Measurements from ENCODE around the gene GFRA1.
"Not testable (repeated sequence)": the region's sequence is repeated elsewhere in the genome, so short reads cannot be mapped to it uniquely, and the experiment has no call there.

Gene GFRA1

DNA sequence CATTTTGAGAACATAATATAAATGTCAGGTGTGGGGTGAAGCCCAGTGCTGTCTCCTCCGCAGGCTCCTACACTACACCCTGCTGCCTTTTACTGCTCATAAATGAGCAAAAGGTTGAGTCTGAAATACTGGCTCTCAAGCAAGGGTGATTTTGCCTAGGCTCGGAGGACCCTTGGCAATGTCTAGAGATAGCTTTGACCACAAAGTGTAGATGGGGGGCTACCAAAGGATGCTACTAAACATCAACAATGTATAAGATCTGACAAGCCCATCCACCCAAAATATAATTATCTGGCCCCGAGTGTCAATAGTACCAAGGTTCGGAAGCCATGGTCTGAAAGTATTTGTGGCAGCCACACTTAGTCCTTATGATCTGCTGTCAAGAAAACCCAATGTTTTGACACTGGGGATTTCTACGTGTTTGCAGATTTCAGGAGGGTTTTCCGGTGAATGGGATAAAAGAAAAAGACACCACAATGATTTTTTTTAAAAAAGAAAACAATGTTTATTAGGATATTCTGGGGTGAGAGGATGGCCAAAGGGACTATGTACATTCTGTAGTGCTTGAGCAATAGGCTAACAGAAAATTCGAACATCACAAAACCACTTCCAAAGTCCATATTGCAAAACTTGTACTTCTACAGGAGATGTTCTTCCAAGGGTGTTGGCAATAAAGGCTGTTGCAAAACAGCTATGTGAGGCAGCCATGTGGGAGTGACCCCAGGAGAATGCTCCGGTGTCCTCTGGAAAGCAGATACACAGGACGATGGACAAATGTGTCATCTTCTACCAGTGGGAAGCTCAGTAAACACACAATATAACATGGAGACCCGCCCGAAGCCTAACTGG, 216.3 kb downstream of the GFRA1 start:
- no peak for DNase-seq

DNA sequence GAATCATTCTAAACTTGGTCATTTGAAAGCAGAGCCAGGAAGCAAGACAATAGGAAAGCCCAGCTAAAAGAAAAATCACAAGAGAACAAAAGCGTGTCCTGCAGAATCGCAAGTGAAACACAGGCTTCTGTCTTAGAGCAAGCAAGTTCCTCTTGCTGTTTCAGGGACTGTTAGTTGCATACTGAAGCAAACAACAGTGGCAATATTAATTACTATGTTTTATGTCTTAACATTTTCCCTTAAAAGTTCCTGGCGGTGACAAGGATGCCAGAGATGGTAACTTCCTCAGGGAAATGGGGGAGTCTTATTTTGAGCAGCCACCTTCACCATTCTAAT, 217.1 kb downstream of the GFRA1 start:
- no peak for DNase-seq

DNA sequence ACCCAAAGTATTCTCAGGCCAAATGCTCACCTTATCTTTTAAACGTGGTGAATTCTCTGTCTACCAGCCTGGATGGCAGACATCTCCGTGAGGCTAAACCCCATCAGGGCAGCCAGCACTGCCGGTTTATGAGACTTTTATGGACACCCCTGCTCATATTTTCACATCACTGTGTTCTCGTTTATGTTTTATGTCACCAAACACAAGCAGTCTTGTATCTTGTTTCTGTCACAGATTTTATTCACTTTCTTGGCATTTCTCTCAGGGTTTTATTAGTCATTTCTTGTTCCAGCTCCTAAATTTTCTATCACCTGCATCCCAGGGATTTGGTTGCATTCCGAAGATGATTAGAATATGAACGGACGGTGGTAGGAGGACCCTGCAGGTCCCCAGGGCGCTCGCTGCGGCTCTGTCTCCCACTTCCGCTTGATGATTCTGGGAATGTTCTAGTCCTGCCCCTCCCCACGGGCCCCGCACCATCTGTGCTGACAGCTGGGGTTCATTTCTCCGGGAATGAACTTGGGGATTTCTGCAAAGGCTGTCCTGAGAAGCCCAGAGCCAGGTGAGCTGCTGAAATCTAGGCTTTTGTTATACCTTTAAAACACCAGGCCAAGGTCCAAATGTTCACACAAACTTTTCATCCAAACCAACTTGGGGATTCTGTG, 217.6 kb downstream of the GFRA1 start:
- no peak for DNase-seq

DNA sequence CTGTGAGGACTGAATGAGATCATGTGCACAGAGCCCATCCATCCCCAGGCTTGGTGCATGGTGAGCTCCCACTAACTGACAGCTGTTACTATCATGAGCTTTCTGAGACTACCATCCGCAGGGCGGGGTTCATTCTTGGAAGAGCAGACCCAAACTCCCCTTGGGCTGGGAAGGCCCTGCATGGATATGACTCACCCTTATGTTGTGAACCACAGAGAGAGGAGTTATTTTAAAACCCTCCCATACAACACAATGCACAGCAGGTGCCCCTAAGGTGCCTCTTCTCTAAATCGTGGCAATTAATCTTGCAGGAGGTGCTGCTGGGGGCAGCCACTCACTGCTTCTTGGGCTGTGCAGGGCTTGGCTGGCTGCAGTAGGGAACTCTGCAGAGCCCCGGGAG, 219.1 kb downstream of the GFRA1 start:
- DNase-seq, result no peak

DNA sequence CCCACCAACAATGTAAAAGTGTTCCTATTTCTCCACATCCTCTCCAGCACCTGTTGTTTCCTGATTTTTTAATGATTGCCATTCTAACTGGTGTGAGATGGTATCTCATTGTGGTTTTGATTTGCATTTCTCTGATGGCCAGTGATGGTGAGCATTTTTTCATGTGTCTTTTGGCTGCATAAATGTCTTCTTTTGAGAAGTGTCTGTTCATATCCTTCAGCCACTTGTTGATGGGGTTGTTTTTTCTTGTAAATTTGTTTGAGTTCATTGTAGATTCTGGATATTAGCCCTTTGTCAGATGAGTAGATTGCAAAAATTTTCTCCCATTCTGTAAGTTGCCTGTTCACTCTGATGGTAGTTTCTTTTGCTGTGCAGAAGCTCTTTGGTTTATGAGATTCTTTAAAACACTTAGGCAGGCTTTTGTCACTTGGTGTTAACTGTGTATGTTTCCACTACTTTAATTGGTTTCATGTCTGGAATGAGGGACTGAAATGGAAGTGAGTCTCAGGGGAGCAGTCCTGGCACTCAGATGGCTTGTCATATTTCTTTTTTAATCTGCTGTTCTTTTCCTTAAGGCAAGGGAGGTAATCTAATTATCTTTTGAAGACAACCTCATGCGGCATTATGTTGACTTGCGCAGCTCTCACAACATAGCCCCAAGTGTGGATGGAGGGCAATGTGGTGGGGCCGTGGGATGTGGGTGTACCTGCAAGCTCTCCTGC, 219.8 kb downstream of the GFRA1 start:
- DNase-seq, result not testable (repeated sequence)

DNA sequence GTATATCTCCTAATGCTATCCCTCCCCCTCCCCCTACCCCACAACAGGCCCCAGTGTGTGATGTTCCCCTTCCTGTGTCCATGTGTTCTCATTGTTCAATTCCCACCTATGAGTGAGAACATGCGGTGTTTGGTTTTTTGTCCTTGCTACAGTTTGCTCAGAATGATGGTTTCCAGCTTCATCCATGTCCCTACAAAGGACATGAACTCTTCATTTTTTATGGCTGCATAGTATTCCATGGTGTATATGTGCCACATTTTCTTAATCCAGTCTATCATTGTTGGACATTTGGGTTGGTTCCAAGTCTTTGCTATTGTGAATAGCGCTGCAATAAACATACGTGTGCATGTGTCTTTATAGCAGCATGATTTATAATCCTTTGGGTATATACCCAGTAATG, 220.5 kb downstream of the GFRA1 start:
- not testable (repeated sequence) for DNase-seq

DNA sequence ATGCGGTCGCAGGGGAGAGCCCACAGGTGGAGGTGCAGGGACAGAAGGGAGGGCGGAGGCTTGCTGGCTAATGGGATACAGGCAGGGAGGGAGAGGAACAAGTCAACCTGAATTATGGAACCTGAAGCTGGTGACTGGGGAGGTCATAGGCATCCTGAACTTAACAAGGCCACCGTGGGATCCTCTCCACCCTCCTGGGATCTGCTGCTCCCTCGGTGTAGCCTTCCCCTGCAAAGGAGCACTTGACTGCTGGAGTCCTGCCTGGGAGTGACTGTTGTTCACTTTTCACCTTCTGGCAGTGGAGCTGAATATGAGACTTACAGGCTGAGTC, 223.1 kb downstream of the GFRA1 start:
- DNase-seq, result no peak

DNA sequence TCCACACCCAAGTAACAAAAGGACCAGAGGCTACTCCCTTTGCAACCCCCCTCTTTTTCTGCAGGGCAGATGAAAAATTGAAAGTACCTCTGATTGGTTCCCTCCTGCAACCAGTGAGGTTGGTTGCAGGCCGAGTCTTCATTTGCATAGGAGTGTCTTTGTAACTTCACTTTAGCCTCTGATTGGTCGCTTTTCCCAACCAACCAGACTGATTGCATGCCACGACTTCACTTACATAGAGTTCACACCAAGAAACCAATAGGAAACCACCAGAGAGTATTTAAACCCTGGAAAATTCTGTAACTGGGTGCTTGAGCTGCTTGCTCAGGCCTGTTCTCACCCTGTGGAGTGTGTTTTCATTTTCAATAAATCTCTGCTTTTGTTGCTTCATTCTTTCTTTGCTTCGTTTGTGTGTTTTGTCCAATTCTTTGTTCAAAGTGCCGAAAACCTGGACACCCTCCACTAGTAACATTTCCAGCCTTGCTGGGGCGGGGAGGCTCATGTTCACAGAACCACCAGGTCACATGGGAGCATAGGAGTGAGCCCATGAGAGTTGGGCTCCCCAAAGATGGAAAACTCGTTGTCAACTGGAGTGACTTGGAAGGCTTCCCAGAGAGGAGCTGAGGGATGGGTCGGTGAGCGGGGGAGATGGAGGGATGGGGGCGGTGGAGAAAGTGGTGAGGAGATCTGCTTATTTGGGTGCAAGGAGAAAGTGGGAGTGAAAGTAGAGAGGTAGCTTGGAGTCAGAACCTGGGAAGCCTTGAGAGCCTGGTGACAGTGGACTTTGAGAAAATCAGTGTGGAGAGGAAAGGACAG, 223.6 kb downstream of the GFRA1 start:
- no peak for DNase-seq

DNA sequence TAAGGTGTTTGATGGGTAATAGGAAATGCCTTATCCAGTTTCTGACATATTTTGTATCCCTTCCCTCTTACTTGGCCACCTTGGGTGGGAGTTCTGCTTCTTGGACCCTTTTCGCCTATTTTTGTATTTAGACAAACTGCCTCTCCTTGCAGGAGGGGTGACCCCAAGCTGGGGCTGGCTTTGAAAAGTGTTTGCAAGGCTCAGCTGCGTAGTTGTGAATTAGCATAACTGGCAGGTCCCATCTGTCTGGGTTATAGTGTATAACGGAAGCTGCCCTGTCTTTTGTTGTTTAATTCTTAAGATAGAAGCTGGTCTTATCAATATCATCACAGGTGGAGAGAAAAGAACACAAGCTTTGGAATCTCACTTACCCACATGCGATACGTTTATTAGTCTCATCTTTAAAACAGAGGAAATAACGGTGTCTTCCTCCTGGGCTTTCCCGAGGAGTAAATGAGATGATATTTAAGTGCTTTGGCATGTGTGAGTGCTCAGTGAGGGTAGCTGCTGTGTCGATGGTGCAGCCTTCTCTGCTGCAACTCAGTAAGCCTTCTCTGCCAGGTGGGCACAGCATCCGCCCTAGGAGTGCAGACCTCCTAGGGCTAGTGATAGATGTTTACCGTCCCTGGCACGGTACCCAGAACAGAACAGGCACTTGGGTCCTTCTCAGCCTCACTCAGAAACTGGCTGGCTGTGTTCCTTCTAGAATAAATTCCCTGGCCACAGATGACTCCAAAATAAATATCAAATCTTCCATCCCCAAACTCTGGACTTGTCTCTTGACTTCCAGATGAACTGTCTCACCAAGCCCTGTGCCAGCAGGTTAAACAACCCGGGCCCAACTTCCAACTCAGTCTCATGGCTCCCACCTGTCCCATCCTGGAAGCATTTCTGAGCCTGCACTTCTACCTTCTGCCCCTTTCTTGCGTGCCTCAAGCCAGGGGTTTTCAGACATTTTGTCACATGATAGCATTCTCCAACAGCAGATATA, 227.3 kb downstream of the GFRA1 start:
- no peak for DNase-seq

DNA sequence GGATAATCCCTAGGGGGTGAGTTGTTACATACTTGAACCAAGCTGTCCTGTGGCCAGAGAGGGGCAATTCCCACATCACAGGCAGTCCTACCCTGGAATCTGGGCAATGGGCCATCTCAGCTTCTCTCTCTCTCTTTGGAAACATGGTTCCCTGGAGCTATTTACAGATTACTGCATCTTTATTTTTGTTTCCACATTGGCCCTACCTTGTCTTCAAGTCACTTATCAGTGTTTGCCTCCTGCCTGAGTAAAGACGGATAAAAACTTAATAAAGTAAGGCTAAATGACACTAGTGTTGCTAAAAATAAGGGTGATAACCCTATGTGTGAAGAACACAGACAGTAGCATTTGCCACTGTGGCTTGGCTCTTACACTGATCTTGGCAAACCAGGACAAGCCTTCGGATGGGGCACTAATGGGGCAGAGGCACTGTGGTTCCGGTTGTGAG, 228.2 kb downstream of the GFRA1 start:
- DNase-seq, result no peak

DNA sequence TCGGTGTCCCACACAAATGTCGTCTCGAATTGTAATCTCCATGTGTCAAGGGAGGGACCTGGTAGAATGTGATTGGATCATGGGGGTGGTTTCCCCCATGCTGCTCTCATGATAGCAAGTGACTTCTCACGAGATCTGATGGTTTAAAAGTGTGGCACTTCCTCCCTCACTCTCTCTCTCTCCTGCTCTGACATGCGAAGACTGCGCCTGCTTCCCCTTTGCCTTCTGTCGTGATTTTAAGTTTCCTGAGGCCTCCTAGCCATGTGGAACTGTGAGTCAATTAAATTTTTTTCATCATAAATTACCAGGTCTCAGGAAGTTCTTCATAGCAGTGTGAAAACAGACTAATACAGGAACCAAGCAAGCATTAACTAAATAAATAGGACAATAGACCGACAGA, 229.1 kb downstream of the GFRA1 start:
- DNase-seq, result no peak

DNA sequence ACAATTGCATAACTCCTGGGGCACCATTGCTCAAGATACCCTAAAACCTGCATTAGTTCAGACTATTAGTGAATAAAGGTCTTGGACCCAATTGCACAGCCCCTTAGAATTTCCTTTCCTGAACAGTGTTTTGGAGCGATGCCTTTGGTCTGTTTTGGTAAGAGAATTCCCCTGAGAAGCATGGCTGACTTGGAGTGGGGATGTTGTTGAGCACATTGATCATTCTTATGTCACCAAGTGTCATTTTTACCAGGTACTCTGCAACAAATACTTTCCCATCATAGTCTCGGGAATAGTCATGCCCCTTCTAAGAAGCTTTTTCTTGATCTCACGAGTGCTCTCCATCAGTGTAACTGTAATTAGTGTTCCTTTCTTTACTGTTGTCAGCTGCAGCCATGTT, 229.7 kb downstream of the GFRA1 start:
- no peak for DNase-seq

DNA sequence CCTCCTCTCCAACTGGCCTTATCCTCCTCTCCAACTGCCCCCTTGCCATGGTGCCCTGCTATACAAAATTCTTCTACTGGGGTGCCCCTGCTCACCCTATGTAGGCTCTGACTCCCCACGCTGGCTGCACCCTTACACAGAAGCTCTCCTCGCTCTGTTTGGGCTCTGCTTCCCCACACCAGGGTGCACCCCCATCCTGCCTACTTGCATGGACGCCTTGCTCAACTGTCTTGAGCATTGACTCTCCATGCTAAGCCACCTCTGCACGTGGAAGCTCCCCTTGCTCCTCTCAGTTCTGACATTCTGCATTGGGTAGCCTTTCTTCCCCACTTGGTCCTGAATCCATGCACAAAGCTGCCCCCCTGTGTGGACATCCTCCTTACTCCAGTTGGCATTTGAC, 231.1 kb downstream of the GFRA1 start:
- DNase-seq, result no peak

DNA sequence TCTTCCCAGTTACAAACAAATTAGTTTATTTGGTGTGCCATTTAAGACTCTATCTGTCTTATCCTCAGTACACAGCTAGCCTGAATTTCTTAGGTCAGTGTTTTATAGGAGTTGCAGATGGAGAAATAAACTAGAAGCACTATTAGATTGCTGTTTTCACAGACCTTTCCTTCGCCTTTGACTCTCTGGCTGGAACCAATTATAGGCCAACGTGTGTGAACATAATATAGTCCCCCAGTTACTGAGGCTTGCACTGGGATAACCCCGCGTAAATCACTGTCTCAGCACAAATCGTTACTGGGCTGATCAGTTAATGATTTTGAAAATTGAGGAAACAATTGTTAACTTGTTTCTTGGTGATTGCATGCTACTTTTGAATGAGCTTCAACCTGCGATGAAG, 233.4 kb downstream of the GFRA1 start:
- DNase-seq, result no peak

DNA sequence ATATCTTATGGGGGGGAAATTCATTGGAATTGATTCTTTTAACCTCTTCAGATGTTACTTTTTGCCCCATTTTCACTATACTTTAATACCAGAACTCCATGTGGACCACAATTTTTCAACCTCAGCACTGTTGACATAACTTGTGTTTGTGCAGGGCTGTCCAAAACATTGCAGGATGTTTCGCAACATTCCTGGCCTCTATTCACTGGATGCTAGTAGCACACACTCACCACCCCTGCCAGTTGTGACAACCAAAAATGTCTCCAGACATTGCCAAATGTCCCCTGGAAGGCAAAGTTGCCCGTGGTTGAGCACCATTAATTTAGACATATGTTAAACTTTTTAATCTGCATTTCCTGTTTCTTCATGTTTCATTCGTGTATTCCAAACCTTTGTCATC, 234.7 kb downstream of the GFRA1 start:
- no peak for DNase-seq

DNA sequence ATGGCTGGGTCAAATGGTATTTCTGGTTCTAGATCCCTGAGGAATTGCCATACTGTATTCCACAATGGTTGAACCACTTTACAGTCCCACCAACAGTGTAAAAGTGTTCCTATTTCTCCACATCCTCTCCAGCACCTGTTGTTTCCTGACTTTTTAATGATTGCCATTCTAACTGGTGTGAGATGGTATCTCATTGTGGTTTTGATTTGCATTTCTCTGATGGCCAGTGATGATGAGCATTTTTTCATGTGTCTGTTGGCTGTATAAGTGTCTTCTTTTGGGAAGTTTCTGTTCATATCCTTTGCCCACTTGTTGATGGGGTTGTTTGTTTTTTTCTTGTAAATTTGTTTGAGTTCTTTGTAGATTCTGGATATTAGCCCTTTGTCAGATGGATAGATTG, 237.6 kb downstream of the GFRA1 start:
- not testable (repeated sequence) for DNase-seq

DNA sequence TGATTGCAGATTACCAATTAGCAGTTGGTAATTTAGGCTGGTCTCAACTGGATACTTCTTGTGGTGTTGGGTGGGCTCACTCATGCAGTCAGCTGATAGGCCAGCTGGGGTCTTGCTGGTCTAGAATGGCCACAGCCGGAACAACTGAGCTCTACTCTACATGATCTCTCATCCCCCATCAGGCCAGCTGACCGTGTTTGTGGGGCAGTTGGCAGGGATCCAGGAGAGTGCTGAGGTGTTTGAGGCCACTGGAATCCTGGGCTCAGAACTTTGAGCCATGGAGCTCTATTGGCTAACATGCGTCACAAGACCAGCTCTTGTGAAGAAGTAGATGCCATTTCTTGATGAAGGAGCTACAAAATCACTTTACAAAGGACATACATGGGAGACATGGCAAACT, 242.4 kb downstream of the GFRA1 start:
- DNase-seq, result no peak

DNA sequence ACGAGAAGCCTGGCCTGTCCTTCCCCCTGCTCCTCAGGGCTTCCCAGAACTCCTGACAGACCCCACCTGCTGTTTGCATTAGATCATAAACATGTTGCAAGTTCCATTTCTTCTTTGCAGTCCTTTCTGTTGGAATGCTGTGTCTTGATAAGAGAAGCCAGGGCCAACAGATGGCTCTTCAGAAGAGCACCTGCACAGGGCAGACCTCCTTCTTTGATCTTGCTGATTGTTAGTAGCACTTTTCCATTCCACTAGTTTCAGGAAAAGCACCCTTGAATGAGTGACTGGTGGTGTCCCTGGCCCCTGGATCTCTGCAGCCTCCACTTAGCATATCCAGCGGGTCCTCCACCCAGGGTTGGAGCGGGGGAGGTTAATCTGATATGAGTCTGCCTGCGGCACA, 243.2 kb downstream of the GFRA1 start:
- DNase-seq, result no peak

DNA sequence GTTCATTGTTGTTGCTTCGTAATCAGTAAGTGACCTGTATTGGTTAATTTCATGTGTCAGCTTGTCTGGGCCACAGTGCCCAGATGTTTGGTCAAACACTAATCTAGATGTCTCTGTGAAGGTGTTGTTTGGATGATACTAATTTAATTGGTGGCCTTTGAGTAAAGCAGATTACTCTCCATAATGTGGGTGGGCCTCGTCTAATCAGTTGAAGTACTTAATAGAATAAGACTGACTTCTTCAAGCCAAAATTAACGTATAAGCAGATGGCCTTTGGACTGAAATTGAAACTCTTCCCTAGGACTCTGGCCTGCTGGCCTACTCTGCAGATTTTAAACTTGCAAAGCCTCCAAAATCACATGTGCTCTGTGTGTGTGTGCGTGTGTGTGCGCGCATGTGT, 245.7 kb downstream of the GFRA1 start:
- DNase-seq, result no peak

DNA sequence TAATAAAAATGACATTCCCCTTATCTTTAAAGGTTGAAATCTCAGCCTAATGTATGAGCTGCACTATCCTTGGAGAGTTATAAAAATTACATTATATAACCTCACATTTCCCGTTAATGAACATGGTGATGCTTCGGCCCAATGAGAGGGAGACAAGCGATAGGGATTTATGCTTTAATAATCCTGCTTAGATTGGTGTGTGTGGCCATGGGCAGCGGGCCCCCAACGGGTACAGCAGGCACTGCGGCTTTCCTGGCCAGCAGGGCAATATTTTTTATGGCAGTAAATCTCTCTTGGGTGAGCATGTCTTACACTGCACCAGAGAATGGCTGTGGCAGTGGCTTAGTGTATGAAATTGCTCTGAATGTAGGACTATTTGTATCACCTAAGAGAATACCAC, 246.3 kb downstream of the GFRA1 start:
- no peak for DNase-seq

DNA sequence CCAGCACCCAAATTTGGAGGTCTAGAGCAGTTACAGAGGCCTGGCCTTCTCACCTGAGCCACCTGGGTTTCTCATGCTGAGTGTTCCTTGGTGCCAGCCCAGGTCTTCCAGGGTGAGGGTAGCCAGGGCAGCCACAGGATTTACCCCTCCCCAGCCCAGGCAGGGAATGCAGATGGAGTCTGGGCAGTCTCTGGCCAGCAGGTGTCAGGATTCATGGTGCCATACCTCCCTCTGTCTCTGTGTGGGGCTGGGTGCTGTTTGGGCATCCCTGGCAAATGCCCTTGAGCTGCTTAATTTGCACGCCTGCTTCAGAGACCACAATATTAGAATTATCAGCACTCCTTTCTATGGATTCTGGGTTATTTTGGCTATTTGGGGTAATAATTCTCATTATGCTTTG, 246.7 kb downstream of the GFRA1 start:
- no peak for DNase-seq

Data from activated gamma-delta T cell (primary cell).